ENCODE measurements around the gene TOMM7. TPM values are rescaled to one million over a fixed set of nuclear protein-coding genes. Genes with fewer than 3 reads are reported as not detected.

Gene TOMM7
- total RNA-seq, 6 experiments from 2014 or later = 25.9 to 180 (median 102) TPM

GRCh38 chr7:22858640-22859561 lies 36.3 kb upstream of the TOMM7 start:
- no peaks in the 10 kb centered on the region for H3K9me3 ChIP-seq
- H3K27ac ChIP-seq = peak overlapping the region in 2 of 3 donors; percentile 7 to 24
- intact Hi-C loops (cut with DNase I) = no loop called here
- H3K27me3 ChIP-seq = no peaks in the 10 kb centered on the region
- ATAC-seq = no peak
- H3K4me3 ChIP-seq = no peak overlapping the region
- WGBS (ENCODE audit: insufficient coverage, low coverage, low lambda C conversion rate, missing lambda C conversion rate) = 78% methylated on average over 10 of the region's 10 CpGs
- DNase-seq = no peak
- peaks cover 0 to 11% (median 0%) of the 10 kb centered on the region in 4 donors for H3K36me3 ChIP-seq
- H3K4me1 ChIP-seq = peaks cover 0 to 10% (median 4%) of the 10 kb centered on the region in 4 donors
- no peak for TF ChIP-seq POLR2A (IDR thresholded peaks at IDR 0.05)
- no peak for TF ChIP-seq CTCF (IDR thresholded peaks at IDR 0.05)

GRCh38 chr7:22858274-22858639 lies 35.6 kb upstream of the TOMM7 start:
- H3K4me3 ChIP-seq = no peak overlapping the region
- intact Hi-C loops (cut with DNase I) = no loop called here

GRCh38 chr7:22856416-22856815 lies 33.8 kb upstream of the TOMM7 start:
- intact Hi-C loops (cut with DNase I) = no loop called here
- no peak overlapping the region for H3K27ac ChIP-seq
- no peak overlapping the region for H3K4me3 ChIP-seq
- whole genome bisulfite sequencing (ENCODE audit: insufficient coverage, low coverage, low lambda C conversion rate, missing lambda C conversion rate) = 45% methylated on average over 2 of the region's 2 CpGs
- H3K27me3 ChIP-seq = no peaks in the 10 kb centered on the region
- H3K4me1 ChIP-seq = peaks cover 0 to 10% (median 4%) of the 10 kb centered on the region in 4 donors
- ATAC-seq = no peak
- no peaks in the 10 kb centered on the region for H3K9me3 ChIP-seq
- DNase-seq = no peak
- no peak for TF ChIP-seq CTCF (IDR thresholded peaks at IDR 0.05)
- no peak for TF ChIP-seq POLR2A (IDR thresholded peaks at IDR 0.05)
- H3K36me3 ChIP-seq = peaks cover 0 to 11% (median 0%) of the 10 kb centered on the region in 4 donors

More at GRCh38 chr7:22858274-22858639, 35.6 kb upstream of the TOMM7 start:
- no peak for TF ChIP-seq POLR2A (IDR thresholded peaks at IDR 0.05)
- TF ChIP-seq CTCF (IDR thresholded peaks at IDR 0.05) = no peak
- ATAC-seq (no peak), DNase-seq (no peak)
- no peak overlapping the region for H3K27ac ChIP-seq
- H3K4me1 ChIP-seq = peaks cover 0 to 10% (median 4%) of the 10 kb centered on the region in 4 donors
- no peaks in the 10 kb centered on the region for H3K9me3 ChIP-seq
- 83% methylated on average over 1 of the region's 1 CpG for WGBS (ENCODE audit: insufficient coverage, low coverage, low lambda C conversion rate, missing lambda C conversion rate)
- H3K36me3 ChIP-seq = peaks cover 0 to 11% (median 0%) of the 10 kb centered on the region in 4 donors
- no peaks in the 10 kb centered on the region for H3K27me3 ChIP-seq

GRCh38 chr7:22855049-22855392 lies 32.4 kb upstream of the TOMM7 start:
- DNase-seq = no peak
- ATAC-seq = no peak
- Histone ChIP-seq H3K36me3 (peaks cover 0 to 11% (median 0%) of the 10 kb centered on the region in 4 donors), H3K4me3 (peak overlapping the region; percentile 83 to 90 (median 87)), H3K27me3 (no peaks in the 10 kb centered on the region), H3K27ac (peak overlapping the region; percentile 83 to 96 (median 95)), H3K4me1 (peaks cover 0 to 7% (median 2%) of the 10 kb centered on the region in 4 donors), H3K9me3 (no peaks in the 10 kb centered on the region)
- 38% methylated on average over 9 of the region's 9 CpGs for WGBS (ENCODE audit: insufficient coverage, low coverage, low lambda C conversion rate, missing lambda C conversion rate)
- intact Hi-C loops (cut with DNase I) = no loop called here
- no peak for TF ChIP-seq CTCF (IDR thresholded peaks at IDR 0.05)
- no peak for TF ChIP-seq POLR2A (IDR thresholded peaks at IDR 0.05)
